Measurements from ENCODE around the gene CFAP46.

The CFAP46 gene

DNA sequence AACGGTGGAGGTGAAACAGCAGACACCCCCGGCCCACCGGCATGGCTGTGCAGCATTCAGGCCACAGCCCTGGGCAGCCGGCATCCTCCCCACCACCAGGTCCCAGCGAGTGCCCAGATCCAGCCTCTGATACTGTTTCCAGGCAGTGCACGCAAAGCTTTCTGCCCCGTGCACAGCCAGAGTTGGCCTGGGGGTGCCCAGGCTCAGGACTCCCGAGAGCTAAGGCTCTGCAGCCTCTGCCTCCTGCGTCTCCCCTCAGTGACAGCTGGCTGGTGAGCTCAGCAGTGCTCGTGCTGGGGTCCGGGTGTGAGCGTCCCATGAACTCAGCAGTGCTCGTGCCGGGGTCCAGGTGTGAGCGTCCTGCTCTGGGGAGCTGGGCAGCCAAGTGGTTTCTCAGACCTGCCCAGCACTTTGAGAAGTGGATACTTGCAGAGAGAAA is 65.4 kb downstream of the CFAP46 start:
- peak in 2 of 10 donors; percentile 61 to 66 for DNase-seq
- intact Hi-C loops (cut with DNase I), result no loop called here

DNA sequence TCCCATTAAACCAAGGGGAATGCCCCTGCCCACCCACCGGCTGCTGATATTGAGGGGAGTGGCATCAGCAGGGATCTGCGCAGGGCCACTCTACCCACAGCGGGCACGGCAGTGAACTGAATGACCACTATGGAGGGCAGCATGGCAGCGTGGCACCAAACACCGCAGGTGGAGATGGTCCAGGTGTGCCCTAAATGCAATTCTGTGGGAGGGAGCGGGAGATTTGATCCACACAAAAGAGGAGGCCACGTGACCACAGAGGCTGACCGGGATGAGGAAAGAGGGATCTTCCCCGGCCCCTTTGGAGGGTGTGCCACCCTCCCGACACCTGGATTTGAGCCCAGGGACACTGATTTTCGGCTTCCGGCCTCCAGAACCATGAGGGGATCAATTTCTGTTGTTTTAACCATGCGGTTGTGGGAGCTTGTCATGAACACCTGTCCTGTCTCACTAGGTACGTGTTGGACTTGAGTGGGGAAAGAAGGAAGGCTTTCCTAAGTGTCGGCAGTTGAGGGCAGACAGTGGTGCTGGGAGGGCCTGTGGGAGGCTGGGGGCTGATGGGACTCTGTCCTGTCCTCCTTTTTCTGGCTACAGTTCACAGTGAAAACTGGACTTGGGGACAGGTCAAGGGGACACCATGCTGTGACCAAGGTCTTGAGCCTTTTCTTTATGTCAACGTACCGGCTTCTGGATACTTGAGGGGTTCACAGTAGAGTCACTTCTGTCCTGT is 66.1 kb downstream of the CFAP46 start:
- intact Hi-C loops (cut with DNase I), result no loop called here
- DNase-seq, result peak in 4 of 10 donors; percentile 7 to 80 (median 60)

DNA sequence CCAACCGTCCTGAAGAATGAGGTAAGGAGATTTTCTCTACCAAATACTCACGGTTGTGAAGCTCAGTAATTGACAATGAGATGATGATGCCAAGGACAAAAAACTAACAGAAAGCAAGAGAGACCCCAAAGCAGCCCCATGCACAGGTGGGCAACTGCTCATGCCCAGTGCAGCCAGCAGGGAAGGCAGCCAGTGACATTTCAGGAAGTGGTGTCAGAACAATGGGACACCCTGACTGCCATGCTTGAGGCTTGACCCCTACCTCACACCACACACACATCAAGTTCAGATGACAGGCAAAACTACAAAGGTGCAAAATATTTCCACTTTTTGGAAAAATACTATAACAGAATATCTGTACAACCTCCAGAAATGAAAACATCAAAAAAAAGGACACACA is 66.9 kb downstream of the CFAP46 start:
- peak in 2 of 10 donors; percentile 43 to 51 for DNase-seq
- intact Hi-C loops (cut with DNase I), result no loop called here

DNA sequence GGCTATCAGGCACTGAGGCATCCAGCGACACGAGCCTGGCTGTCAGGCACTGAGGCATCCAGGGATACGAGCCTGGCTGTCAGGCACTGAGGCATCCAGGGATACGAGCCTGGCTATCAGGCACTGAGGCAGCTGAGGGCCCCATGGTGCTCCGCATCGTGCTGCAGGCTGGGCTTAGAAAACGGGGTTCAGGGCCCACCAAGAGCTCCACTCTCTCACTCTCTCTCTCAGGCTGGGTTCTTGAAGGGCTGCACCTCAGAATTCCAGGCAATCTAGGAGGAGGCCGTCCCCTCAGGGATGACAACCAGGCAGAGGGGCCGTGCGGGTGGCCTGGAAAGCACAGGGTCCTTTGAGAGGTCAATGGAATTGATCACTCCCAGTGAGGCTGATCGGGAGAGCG is 69.0 kb downstream of the CFAP46 start:
- peak in 4 of 10 donors; percentile 3 to 59 (median 55) for DNase-seq
- intact Hi-C loops (cut with DNase I), result no loop called here

DNA sequence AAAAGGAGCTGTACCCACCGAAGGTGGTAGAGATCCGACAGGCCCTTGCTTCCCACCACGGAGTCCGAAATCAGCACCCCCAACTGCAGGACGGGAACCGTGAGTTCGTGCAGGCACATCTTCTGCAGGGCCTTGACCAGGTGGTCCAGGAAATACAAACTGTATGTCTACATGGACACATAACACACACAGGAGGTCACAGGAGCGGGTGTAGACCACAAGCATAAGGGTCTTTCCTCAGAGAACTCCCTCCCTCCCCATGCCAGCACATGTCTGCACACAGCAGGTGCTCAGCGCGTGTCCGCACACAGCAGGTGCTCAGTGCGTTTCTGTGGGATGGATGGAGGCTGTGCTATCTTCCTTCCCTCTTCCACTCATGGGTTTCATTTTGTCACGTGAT is 69.7 kb downstream of the CFAP46 start:
- peak in 2 of 10 donors; percentile 41 to 64 for DNase-seq
- intact Hi-C loops (cut with DNase I), result no loop called here

DNA sequence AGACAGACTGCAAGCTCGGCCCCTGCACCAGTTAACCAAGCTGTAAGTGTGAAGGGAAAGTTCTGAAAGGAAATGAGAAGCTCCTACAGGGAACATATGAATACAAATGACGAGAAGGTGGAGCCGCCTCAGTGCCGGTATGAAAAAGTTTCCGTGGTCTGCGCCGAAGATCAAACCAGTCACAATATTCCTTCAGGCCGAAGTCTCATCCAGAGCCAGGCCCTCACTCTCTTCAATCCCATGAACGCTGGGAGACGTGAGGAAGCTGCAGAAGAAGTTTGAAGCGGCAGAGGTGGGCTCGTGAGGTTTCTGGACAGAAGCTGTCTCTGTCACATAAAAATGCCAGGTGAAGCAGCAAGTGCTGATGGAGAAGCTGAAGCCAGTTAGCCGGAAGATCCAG is 71.9 kb downstream of the CFAP46 start:
- intact Hi-C loops (cut with DNase I), result no loop called here
- DNase-seq, result peak in 1 of 10 donors; percentile 35

DNA sequence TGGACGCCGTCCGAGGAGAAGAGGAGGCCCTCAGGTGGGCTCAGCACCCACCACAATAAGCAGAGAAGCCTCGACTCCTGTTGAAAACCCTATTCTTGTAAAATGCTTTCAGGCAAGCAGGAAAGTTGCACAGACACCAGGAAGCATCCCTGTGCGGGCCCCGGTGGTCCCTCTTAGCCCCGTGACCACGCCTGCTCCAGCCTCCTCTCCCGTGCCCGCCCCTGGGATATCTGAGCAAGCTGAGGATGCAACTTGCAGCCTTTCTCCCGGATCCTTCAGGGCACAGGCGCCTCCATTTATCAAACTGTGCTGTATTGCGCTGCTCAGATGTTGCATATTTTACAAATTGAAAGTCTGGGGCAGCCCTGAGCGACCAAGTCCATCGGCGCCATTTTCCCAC is 72.7 kb downstream of the CFAP46 start:
- DNase-seq, result peak in 1 of 10 donors; percentile 24
- intact Hi-C loops (cut with DNase I), result no loop called here

DNA sequence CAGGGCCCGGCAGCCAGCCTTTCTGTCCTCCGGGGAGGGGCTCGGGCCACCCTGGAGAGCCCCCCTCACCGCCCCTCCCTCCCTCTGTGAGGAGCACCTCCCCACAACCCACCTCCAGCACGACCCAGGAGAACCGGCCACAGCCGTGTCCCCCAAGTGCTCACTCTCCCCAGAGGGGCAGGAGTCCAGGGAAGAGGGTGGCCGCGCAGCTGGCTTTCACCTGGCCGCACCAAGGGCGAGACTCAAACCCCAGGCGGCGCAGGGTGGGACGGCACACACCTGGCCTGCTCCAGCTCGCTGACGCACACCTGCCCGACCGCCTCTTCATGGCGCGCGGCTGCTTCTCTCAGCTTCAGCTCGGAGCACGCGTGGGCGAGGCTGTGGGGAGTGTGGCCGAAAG is 73.4 kb downstream of the CFAP46 start:
- peak in 3 of 10 donors; percentile 4 to 85 (median 81) for DNase-seq
- intact Hi-C loops (cut with DNase I), result no loop called here

DNA sequence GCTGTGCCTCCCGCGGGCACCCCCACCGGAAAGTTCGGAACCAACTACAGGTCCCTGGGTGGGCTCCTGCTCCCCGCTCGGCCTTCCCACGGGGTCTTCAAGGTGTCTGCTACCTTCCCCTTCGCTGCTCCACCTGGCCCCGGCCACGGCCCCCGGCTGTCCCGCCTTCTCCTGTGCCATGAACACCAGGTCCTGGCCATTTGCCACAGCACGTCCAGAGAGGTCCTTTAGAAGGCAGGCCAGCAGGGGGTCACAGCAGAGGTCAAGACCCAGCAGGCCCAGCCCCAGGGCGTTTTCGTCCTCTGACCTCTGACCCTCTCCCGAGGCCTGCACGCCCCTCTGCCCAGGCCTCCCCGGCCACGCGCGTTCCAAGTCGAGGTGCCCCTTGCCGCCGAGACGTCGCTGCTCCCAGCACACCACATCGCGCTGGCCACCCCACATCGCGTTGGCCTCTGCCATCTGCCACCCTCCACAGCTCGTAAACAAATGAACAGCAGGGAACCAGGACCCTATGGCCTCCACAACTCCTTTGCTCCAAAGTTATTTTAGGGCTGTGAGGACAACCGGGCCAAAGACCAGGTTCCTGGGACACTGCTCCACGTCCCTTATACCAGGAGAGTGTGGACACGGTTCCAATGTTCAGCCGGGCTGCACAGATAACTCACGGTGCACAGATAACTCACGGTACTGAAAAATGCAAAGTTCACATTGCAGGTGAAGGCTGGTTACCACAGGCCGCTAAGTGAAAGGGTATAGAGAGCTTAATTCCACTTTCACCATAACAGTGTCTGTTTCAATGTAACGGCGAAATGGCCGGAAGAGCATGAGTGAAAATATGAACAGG is 74.3 kb downstream of the CFAP46 start:
- peak in 3 of 10 donors; percentile 67 to 78 (median 77) for DNase-seq
- intact Hi-C loops (cut with DNase I), result no loop called here

DNA sequence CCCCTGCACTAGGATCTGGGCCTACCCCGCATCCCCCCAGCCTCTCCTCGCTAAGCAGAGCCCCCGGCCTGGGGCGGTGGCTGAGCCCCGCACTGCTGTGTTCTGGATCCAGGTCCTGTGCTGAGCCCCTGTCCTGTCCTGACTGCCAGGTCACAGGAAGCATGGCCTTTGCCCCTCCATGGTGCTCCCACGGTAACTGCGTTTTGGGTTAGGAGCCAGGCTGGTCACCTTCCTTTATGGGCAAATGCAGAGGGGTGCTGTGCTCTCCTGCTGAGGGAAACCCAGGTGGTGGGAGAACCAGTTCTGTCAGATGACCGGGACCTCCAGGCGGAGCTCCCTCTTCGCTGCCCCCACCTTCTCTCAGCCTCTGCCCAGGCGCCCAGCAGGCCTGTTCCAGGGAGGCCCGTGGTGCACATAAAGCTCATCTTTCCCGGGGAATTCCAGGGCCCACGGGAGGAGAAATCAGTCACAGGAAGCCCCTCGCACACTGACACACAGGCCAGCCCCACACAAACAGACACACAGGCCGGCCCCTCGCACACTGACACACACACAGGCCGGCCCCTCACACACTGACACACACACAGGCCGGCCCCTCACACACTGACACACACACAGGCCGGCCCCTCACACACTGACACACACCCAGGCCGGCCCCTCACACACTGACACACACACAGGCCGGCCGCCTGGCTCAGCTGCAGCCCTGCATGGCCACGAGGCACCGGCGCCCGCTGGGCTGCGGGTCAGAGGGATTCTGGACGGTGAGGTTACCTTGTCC is 75.6 kb downstream of the CFAP46 start:
- intact Hi-C loops (cut with DNase I), result no loop called here
- DNase-seq, result peak in 3 of 10 donors; percentile 44 to 78 (median 62)

DNA sequence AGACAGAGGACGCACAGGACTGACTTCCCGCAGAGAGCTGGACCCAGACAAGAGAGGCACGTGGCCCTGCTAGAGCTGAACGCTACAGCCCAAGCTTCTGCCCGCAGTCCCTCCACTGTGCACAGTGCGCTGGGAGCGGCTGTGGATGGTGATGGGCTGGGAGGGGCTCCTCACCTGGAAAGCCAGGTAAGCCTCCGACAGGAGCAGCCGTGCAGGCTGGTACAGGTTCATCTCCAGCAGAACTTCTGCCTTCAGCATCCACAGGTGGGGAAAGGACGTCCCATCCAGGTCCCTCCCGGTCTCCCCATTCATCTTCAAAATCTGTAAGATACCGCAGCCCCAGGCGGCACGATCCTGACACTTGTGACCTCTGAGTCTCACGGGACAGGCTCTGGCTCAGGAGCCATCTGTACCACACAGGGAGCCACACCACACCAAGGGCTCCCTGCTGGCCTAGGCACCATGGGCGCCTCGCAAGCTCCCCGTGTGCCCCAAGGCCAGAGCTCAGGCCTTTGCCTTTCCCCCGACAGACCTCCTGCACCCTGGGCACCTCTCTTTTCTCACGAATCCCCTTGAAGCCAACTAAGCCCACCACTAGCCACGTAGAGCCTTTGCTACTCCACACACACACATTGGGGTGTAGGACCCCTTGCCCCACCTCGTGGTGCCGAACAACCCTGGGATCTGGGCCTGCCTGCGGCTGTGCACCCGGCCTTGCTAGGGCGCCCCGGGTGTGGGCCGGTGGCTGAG is 76.3 kb downstream of the CFAP46 start:
- intact Hi-C loops (cut with DNase I), result no loop called here
- peak in 3 of 10 donors; percentile 52 to 71 (median 57) for DNase-seq

DNA sequence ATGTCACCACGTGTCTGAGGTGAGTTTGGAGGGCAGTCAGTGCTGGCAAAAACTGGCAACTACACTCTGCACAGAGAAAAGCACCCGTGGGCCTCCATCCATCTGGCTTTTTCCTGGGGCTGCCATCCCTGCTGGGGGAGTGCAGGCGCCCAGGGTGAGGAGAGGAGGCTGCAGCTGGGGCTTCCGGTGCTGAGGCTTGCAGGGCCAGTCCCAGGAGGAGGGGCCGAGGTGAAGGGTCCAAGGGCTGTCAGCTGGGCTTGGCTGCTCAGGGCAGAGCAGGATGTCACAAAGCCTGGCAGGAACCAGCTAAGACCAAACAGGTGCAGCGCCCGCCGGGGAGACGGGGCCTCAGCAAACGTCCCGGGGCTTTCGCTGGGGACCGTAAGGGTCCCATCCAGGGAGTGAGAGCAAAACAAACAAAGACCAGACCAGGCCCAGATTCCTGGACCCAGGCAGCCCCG is 77.2 kb downstream of the CFAP46 start:
- intact Hi-C loops (cut with DNase I), result no loop called here
- peak in 3 of 10 donors; percentile 49 to 73 (median 71) for DNase-seq

DNA sequence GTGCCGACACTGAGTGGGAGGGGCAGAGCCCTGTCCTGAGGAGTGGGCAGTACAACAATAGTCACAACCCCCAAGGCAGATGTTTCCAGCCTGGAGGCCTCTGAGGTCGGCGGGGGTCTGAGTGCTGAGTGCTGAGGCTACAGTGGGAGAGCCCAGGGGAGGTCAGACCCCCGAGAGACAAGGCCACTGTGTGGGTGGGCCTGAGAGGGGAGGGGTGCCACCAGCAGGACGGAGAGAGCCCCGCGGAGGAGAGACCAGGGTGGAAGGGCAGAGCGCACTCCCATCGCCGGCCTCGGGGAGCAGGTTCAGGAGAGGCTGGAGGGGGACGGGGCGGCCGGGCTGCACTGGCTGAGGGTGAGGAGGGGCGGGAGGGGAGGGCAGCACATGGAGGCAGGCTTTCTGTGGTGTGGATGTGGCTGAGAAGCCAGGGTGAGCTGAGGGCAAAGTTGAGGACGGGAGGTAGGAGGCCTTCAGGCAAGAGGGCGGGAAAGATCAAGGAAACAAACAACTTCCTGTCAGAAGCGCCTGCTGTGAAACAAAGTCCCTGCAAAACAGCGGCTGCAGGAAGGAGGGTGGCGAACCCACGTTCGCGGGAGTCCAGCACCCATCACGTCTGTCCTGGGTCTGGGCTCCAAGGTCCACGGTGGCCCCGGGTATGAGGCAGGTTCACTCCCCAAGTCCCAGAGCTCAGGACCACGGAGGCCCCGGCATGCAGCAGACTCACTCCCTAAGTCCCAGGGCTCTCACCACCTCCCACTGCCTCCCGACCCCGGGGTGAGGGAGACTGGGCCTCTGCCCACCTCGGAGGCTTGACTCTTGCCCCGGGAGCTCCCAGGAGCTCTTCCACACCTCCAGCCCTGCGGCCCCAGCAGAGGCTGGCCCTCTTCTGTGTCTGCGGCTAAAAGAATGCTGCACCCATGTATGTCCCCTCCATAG is 79.6 kb downstream of the CFAP46 start:
- intact Hi-C loops (cut with DNase I), result no loop called here
- DNase-seq, result peak in 3 of 10 donors; percentile 68 to 82 (median 81)

DNA sequence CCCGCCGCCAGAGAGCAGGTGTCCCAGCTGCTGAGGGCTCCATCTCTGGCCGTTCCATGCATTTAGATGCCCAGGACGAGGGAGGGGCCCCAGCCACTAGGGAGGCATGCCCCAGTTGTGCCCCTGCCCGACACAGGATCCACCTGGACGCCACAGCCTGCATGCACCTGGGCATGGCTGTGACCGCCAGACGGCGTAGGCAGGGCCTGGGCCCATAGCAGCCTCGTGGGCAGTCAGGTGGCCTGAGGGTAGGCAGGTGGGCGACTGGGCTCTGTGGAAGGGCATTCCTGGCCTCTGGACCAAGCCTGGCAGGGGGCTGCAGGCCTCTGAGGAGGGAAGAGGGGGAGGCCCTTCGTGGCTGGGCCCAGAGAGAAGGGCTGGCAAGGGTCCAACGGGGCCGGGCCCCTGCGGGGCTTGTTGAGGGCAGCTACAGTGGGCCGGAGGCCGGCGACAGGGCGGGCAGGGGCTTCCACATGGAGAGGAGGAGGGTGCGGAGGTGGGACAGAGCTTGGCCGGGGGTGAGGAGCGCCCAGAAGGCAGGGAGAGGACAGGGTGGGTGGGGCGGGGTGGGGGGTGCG is 80.4 kb downstream of the CFAP46 start:
- peak in 3 of 10 donors; percentile 65 to 83 (median 77) for DNase-seq

DNA sequence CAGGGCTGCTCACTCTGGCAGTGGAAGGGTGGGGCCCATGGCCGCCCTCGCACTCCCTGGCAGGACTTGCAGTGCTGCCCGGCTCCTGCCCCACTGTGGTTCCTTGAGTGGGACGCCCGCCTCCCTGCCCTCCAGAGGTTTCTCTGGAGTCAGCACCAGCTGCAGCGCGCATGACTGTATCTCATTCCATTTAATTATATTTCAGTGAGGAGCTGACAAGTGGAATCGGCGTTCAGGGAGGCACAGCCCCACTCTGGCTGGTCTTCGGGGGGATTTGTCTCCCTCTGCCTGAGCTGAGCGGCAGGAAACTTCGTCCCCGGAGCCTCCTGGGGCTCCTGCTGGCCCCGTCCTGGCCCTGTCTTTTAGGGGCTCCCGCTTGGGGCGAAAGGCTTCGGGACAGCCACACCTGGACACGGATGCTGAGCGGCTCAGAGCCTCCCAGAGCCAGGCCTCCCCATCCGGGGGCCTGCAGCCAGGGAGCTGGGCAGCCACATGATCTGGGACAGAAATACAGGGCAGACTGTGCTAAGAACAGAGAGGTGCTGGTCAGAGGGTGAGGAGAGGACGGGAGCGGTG is 81.2 kb downstream of the CFAP46 start:
- intact Hi-C loops (cut with DNase I), result no loop called here
- peak in 3 of 10 donors; percentile 42 to 72 (median 63) for DNase-seq

More for the DNA sequence above, 80.4 kb downstream of the CFAP46 start:
- intact Hi-C loops (cut with DNase I), result no loop called here

DNA sequence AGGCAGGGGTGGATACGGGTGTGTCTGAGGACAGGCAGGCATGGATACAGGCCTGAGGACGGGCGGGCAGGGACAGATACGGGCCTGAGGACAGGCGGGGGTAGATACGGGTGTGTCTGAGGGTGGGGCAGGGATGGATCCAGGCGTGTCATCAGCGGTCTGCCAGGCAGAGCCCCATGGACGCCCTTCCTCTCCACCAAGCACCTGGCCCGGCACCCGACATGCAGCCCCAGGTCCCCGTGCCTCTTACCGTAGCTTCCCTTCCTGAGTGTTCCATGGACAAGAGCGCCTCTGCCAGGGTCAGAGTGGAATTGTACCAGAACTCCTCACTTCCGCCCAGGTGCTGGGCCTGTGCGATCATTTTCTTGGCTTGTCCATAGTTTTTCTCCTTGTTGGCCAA is 81.8 kb downstream of the CFAP46 start:
- DNase-seq, result peak in 3 of 10 donors; percentile 57 to 71 (median 60)
- intact Hi-C loops (cut with DNase I), result no loop called here

DNA sequence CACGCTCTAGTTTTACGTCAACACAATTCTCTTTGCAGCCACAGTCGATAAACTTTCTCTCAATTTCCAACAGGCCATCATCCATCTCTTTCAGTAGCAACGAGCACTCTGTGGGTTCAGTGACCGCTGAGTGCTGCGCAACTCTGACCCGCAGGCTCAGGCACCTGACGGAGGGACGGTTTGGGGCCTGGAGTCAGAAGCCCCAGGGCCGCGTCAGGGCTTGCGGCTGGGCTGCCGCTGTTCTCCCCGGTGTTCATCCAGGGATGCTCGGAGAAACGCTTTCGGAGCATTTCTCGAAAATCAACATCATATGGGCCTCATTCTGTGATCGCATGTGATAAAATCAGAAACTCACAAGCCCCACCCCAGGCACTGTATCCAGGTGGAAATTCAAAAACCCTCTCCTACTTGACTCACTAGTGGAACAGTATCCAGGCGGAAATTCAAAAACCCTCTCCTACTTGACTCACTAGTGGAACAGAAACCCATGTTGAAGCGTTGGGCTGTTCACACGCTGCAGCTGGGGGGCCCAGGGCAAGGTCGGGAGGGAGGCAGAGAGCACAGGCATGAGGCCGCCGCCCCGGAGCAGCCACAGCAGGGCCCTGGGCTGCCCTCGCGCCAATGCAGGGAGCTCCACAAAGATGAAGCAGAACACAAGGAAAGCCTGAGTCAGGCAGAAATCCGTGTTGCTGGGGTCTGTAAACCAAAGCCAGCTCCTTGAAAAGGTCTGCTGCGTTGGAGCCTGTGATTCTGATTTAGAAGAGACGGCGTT is 83.1 kb downstream of the CFAP46 start:
- intact Hi-C loops (cut with DNase I), result no loop called here
- DNase-seq, result peak in 3 of 10 donors; percentile 40 to 43 (median 42)
